HG03039 (cell line): ENCODE data around the gene ANKRD33B.
A peak's percentile ranks its signal among the peaks of the same experiment; 100 is the strongest.
"Not testable (repeated sequence)": the region's sequence is repeated elsewhere in the genome, so short reads cannot be mapped to it uniquely, and the experiment has no call there.

Source experiments
- ATAC-seq: cut with Tn5 transposase; IDR thresholded peaks from one replicate; pipeline ENCODE4 v1.9.1; 2021; ENCODE audit warnings: mild to moderate bottlenecking, moderate library complexity; ENCODE audit not compliant: unreplicated experiment

ANKRD33B gene

DNA sequence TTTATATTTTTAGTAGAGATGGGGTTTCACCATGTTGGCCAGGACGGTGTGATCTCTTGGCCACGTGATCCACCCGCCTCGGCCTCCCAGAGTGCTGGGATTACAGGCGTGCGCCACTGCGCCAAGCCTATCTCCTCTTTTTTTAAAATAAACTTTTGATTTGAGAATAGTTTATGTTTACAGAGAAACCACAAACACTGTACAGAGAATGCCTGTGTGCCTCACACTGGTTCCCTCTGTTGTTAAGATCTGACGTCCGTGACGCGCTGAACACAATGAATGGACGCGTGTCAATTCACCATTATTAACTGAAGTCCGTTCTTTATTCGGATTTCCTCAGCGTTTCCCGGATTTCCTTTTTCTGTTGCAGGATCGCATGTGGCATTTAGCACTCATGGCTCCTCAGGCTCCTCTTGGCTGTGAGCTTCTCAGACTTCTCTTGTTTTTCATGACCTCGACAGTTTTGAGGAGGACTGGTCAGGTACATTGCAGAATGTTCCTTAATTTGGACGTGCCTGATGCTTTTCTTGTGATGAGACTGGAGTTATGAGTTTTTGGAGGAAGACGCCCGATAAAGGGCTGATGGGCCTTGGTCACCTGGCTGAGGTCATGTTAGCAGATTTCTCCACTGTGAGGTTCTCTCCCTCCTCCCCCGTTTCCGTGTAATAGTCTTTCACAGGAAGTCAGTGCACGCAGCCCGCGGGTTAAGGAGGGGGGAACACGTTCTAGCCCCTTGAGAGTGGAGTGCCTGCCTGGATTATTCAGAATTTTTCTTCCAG is 69.6 kb downstream of the ANKRD33B start:
- no peak for ATAC-seq

DNA sequence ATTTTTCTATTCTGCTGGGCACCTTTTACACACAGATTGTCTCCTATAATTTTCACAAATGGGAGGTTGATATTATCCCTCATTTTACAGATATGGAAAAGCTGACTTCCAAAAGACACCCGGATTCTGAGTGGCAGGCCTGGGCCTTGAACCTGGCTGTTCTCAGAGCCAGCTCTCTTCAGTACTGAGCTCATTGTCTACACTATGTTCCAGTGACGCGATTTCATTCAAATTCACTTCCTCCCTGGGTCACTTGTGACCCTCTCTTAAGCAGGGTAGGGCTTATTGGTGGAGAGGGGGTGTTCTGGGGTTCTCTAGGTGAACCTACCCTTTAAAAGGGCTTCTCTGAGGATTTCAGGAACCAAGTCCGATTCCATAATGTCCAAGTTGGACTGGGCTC is 70.2 kb downstream of the ANKRD33B start:
- ATAC-seq: no peak

GRCh38 chr5:10634562-10634961 is 70.7 kb downstream of the ANKRD33B start:
- no peak for ATAC-seq

- peak; percentile 49 for ATAC-seq
These were observed 71.5 kb downstream of the ANKRD33B start for GRCh38 chr5:10635257-10635866.

DNA sequence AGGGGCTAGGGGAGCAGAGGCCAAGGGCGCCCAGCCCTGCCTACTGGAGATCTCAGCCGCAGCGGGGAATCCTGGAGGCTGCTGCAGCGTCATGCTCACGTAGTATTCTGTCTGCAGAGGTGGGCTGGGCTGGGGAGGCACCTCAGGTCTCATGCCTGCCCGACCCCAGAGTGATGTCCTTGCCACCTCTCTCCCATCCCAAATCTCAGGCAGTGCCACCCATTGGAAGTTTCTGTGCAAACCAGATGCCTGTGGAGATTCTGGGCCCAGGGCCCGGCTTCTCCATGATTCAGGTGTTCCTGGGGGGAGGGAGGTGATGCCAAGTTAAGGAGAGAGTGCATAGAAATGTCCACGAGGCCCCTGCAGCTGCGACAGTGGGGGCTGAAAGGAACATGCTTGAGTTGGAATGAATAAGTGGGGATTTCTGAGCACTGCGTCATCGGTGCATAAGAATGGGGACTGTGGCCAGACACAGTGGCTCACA is 72.0 kb downstream of the ANKRD33B start:
- ATAC-seq: peak; percentile 1

- ATAC-seq: no peak
These were observed 72.7 kb downstream of the ANKRD33B start for GRCh38 chr5:10636363-10637142.

DNA sequence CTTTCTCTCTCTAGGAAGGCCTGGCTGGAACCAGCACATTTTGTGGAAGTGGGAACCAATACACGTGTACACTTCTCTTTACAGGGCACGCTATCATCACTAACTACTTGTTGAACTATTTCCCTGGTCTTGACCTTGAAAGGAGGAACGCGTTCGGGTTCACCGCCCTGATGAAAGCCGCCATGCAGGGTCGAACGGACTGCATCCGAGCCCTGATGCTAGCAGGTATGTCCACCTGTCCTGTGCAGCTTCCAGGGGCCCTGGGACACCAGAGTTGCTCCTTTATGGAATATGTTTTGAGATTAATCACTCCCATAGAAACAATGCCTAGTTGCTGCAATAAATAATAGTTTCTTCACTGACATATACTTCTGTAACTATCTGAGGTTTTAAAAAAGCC is 74.1 kb downstream of the ANKRD33B start:
- no peak for ATAC-seq

GRCh38 chr5:10638723-10639122 is 74.9 kb downstream of the ANKRD33B start:
- not testable (repeated sequence) for ATAC-seq

DNA sequence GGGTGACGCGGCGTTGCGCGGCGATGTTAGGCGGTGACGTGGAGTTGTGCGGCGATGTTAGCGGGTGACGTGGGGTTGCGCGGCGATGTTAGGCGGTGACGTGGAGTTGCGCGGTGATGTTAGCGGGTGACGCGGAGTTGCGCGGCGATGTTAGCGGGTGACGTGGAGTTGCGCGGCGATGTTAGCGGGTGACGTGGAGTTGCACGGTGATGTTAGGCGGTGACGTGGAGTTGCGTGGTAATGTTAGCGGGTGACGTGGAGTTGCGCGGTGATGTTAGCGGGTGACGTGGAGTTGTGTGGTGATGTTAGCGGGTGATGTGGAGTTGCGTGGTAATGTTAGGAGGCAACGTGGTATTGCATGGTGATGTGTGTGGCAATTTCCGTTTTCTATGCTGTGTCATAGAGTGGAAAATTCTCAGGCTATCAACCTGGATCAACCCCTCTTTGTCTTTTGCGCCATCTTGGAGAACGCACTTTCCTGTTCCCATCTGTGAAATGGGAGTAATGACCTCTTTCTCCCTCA is 76.0 kb downstream of the ANKRD33B start:
- ATAC-seq: no peak

- ATAC-seq: no peak
These were observed 78.5 kb downstream of the ANKRD33B start for GRCh38 chr5:10642367-10642766.

DNA sequence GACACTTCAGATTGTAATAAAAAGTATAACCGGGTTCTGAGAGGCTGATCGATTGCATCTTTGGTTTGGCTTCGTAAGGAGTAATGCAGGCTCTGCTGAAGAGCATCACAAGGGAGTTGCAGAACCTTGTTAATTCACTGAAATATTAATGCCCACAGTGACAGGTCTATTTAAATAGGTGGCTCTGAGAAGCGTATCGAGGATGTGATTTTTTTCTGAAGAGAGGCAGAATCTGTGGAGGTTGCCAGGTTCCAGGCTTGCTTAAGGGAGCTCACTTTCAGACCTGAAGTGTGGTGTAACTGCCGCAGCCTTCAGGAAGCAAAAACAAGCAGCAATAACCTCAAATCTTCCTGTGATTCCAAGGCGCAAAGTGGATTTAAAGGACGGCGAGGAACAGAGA is 80.3 kb downstream of the ANKRD33B start:
- no peak for ATAC-seq

- ATAC-seq: no peak
These were observed 81.3 kb downstream of the ANKRD33B start for GRCh38 chr5:10645146-10645545.

- ATAC-seq: no peak
These were observed 81.8 kb downstream of the ANKRD33B start for GRCh38 chr5:10645671-10646070.

DNA sequence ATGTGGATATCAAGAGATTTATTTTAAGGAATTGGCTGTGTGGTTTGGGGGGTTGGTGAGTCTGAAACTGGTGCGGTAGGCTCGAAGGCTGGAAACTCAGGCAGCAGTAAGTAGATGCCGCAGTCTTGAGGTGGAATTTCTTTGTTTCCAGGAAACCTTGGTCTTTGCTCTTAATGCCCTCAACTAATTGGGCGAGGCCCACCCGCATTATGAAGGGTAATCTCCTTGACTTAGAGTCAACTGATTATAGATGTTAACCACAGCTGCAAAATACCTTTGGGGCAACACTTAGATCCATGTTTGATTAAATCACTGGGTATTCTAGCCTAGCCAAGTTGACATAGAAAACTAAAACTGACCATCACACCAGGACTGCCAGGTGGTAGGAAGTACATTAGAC is 83.8 kb downstream of the ANKRD33B start:
- ATAC-seq: no peak

- ATAC-seq: no peak
These were observed 85.2 kb downstream of the ANKRD33B start for GRCh38 chr5:10648806-10649665.

DNA sequence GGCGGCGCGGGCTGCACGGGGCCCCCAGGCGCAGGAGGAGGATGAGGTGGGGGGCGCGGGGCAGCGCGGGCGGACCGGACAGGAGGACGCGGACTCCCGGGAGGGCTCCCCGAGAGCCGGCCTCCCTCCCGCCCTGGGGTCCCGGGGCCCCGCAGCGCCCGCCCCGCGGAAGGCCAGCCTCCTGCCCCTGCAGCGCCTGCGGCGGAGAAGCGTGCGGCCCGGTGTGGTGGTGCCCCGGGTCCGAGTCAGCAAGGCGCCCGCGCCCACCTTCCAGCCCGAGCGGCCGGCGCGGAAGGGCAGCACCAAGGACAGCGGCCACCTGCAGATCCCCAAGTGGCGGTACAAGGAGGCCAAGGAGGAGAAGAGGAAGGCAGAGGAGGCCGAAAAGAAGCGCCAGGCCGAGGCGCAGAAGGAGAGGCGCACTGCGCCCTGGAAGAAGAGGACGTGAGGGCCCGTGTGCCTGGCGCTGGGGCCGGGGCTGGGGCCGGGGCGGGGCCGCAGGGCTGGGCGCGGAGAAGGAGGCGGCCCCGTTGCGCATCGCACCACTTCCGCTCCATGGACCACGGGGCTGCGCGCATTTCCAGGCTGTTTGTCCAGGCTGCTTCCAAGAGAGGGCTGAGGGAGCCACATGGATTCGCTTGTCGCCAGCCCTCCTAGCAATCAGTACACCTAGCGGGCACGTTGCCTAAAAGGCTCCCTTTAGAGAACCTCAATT is 86.0 kb downstream of the ANKRD33B start:
- no peak for ATAC-seq

GRCh38 chr5:10652151-10652550 is 88.3 kb downstream of the ANKRD33B start:
- no peak for ATAC-seq

DNA sequence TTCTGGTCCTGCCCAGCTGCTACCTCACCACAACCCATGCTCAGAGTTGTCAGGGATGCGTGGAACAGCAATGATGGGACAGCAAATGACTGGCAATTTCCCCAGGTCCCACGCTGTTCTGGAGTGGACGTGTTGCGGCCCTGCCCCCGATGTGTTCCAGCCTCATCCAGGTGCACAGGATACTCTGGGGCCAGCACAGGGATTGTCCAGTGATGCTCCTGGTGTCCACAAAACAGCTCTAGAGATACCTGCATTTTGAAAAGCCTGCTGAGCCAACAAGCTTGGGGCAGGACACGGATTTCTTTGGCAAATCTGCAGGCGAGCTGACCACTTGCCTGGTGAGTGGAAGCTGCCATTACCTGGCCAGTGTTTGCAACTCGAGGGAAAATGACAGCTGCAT is 88.7 kb downstream of the ANKRD33B start:
- no peak for ATAC-seq

- no peak for ATAC-seq
These were observed 89.2 kb downstream of the ANKRD33B start for GRCh38 chr5:10653043-10653442.
